ENCODE results near the gene PSMC5. TPM values are rescaled to one million over a fixed set of nuclear protein-coding genes. Genes with fewer than 3 reads are reported as not detected.

Gene PSMC5
- total and polyA plus RNA-seq, 9 of the 15 experiments (the other 6 are each of a cell fraction or from before 2014, with no cell fraction given): 89.2 to 393 (median 161) TPM

- H3K4me3 ChIP-seq: no peak overlapping the region
- H3K9ac ChIP-seq (ENCODE audit: insufficient read depth in 1 of 2, low read depth in 2 of 2, low read length in 2 of 2): no peak overlapping the region
- ChIA-PET POLR2A (no interaction called here), CTCF (ENCODE audit: low intra/inter-chr PET ratio) (no interaction called here)
- intact Hi-C loops (cut with micrococcal nuclease) (loop anchor here (10.0 kb wide), 2 partner anchors 221 to 411 kb away; partner anchors contain the start of gene MAP3K3), in situ Hi-C loops (cut with MboI) (loop anchor here (25.0 kb wide), 1 partner anchor 408 kb away; the partner anchor contains the start of gene CYB561)
- WGBS (ENCODE audit: insufficient coverage, low coverage, missing lambda C conversion rate): 67% methylated on average over 1 of the region's 1 CpG
- no peak overlapping the region for H3K4me2 ChIP-seq (ENCODE audit: insufficient read depth, low read length)
- no peak overlapping the region for H3K27ac ChIP-seq (ENCODE audit: extremely low read depth, low read depth, low read length)
- H3K9me3 ChIP-seq (replicated peaks; ENCODE audit: control insufficient read depth, insufficient read depth, low read depth, low read length): 0 out of 2 replicates have a peak, but pooled peaks cover 2% of the 10 kb centered on the region
- DNase-seq (ENCODE audit: extremely low read depth in 1 of 4, low spot score in 3 of 4) (no peak), FAIRE-seq (no peak), ATAC-seq (no peak)
- peaks cover 28 to 49% of the 10 kb centered on the region in 2 experiments for H3K4me1 ChIP-seq (replicated peaks in 1 of 2; ENCODE audit: control insufficient read depth in 2 of 2, insufficient read depth in 2 of 2, low read length in 2 of 2)
- TF ChIP-seq POLR2B (IDR thresholded peaks at IDR 0.05; ENCODE audit: low read depth, partially characterized antibody): no peak
- TF ChIP-seq CEBPG (CRISPR knock-in tag; IDR thresholded peaks at IDR 0.05): no peak
- peak; percentile 62 to 76 for TF ChIP-seq CEBPG (tag; conservative IDR thresholded peaks at IDR 0.05 in 1 of 2, IDR thresholded peaks at IDR 0.05 in 1 of 2)
- no peak for TF ChIP-seq TSC22D4 (tag; IDR thresholded peaks at IDR 0.05)
- peak; percentile 84 for TF ChIP-seq CEBPB (tag; IDR thresholded peaks at IDR 0.05)
- H3K36me3 ChIP-seq (ENCODE audit: control insufficient read depth, insufficient read depth, low read length): peaks cover 7% of the 10 kb centered on the region; the same call in 1 of the 3 replicates
- H3K27me3 ChIP-seq (ENCODE audit: control insufficient read depth in 2 of 2, insufficient read depth in 2 of 2, low read length in 2 of 2): no peaks in the 10 kb centered on the region
- H2AFZ ChIP-seq (ENCODE audit: low read depth, low read length): no peak overlapping the region
- H3K79me2 ChIP-seq (ENCODE audit: control insufficient read depth, insufficient read depth, low read length): peaks cover 39% of the 10 kb centered on the region
- no peaks in the 10 kb centered on the region for H3K9me1 ChIP-seq (ENCODE audit: control insufficient read depth, insufficient read depth, low read length)
- no TSS peak for BruUV-seq (replicated peaks)
- no peaks in the 10 kb centered on the region for H4K20me1 ChIP-seq (replicated peaks; ENCODE audit: control insufficient read depth, insufficient read depth, low read length)
Observed at GRCh38 chr17:63845509-63845908, 18.3 kb downstream of the PSMC5 start.

All from K562 (cell line).